ENCODE measurements around the gene KCNMA1. TPM values are rescaled to one million over a fixed set of nuclear protein-coding genes. Genes with fewer than 3 reads are reported as not detected.

The KCNMA1 gene
- total RNA-seq, 2 donors from 2014 or later: 168 to 188 TPM

DNA sequence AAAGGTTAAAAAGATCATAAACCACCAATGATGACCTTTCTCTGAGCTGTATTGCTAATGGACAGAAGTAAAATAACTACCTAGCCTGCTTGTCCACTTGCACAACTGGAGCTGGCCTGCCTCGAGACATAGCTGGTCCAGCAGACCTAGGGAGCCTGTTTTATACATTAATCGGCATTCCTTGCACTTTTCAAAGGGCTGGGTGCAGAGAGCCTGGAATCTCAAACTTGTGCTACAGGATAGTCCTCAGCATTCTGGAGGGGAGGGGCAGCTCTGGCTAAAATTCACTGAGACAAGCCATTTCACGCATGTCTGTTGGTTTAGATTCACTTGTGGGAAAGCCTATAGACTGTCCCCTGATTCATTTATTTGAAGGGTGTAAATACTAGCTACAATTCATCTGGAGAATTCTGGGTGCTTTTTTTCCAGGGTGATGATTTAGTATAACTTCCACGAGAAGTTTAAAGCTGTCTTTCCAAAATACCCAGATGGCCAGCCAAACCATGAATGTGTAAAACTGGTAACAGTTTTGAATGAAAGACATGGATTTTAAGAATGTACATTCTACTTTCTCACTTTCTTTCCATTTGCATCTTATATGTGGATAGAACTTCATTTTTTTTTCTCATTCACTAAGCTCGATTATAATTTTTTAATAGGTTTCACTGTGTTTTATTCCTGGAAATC, 389.4 kb downstream of the KCNMA1 start:
- DNase-seq (ENCODE audit: low spot score) (no peak), ATAC-seq (ENCODE audit: insufficient number of reproducible peaks, low FRiP score, low read depth) (no peak)
- H3K36me3 ChIP-seq: no peaks in the 10 kb centered on the region
- no peak overlapping the region for H3K4me3 ChIP-seq
- peaks cover 34 to 94% of the 10 kb centered on the region in 2 donors for H3K4me1 ChIP-seq (ENCODE audit: control insufficient read depth in 1 of 2, low read depth in 2 of 2)
- peak overlapping the region; percentile 56 to 64 for H3K27ac ChIP-seq
- H3K27me3 ChIP-seq (replicated peaks; ENCODE audit: insufficient read depth): no peaks in the 10 kb centered on the region
- TF ChIP-seq, protein P1, sequence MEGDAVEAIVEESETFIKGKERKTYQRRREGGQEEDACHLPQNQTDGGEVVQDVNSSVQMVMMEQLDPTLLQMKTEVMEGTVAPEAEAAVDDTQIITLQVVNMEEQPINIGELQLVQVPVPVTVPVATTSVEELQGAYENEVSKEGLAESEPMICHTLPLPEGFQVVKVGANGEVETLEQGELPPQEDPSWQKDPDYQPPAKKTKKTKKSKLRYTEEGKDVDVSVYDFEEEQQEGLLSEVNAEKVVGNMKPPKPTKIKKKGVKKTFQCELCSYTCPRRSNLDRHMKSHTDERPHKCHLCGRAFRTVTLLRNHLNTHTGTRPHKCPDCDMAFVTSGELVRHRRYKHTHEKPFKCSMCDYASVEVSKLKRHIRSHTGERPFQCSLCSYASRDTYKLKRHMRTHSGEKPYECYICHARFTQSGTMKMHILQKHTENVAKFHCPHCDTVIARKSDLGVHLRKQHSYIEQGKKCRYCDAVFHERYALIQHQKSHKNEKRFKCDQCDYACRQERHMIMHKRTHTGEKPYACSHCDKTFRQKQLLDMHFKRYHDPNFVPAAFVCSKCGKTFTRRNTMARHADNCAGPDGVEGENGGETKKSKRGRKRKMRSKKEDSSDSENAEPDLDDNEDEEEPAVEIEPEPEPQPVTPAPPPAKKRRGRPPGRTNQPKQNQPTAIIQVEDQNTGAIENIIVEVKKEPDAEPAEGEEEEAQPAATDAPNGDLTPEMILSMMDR (IDR thresholded peaks at IDR 0.05): no peak
- no peaks in the 10 kb centered on the region for H3K9me3 ChIP-seq

DNA sequence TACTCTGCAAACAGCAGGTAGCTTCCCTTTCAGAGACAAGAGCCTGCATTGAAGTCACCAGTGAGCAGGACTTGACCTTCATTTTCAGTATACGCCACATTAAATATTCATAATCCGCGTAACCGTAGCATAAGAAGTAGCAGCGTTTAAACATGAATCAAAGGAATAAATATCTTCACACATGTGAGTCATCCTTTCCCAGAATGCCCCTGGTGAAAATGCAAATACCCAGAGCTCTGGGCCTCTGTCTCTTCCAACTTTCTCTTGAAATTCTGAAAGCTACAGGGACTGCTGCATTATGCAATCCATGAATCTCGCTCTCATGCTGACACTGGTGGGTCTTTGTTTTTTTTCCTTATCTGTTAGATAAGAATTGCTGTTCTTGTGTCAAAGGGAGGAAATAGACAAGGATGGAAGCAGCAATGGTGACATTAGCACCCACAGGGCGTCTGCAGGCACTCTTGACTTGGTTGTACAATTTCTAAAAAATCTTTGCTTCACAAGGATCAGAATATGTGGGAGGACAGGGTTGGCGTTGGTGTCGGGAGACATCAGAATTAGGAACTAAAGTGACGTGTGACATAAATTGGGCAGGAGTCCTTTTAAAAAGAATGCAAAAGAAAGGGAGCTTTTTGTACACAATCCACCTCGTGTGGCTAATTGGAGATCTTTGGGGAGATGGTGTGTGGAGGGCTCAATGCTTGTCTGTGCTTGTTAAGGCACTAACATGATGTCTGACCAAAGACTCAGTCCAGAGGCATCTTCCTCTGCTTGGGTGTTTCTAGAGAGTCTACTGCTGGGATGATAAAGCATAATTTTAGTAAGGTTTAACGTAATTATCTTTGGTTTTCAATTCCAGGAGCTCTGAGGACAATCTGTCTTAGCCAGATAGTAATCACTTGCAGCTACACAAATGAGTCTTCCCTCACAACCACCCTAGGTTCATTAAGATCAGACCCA, 390.3 kb downstream of the KCNMA1 start:
- H3K4me3 ChIP-seq: peak overlapping the region; percentile 37
- TF ChIP-seq, protein P1 (IDR thresholded peaks at IDR 0.05): no peak
- H3K27ac ChIP-seq: peak overlapping the region; percentile 56 to 64
- ATAC-seq (ENCODE audit: insufficient number of reproducible peaks, low FRiP score, low read depth): peak; percentile 80
- H3K4me1 ChIP-seq (ENCODE audit: control insufficient read depth in 1 of 2, low read depth in 2 of 2): peaks cover 42 to 97% of the 10 kb centered on the region in 2 donors
- H3K36me3 ChIP-seq: no peaks in the 10 kb centered on the region
- no peaks in the 10 kb centered on the region for H3K27me3 ChIP-seq (replicated peaks; ENCODE audit: insufficient read depth)
- peak; percentile 25 for DNase-seq (ENCODE audit: low spot score)
- H3K9me3 ChIP-seq: no peaks in the 10 kb centered on the region

DNA sequence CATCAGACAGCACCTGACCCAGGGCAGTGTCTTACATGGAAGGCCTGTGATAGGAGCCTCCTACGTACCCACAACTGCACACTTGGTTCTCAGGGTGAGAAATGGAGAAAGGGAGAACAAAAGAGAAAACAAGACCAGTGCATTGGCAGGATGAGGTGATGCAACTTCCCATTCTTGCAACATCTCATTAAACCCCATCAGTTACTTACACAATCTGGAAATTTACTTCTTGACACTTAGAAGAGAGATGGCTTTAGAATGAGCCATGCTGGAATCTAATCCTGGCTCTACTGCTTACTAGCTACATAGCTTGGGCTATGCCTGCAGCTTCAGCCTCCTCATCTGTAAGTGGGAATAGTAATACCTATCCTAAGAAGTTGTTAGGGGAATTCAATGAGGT, 391.7 kb downstream of the KCNMA1 start:
- no peak overlapping the region for H3K4me3 ChIP-seq

DNA sequence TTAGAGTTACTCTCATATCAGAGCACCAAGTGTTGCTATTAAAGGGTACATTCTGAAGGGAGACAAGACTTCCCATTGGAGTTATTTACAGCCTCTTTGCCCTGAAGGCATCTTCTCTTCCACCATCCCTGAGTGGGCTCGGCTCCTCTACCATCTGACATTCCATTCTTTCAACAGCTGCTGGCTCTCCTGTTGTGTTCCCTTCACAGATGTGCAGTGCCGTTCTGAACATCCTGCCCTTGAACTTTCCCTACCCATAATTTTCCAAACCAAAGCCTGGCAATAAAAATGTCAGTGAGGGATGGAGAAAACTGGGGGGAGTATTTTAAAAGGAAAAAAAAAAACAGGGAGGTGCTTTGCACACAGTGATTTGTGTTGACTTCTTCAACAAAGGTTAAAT, 392.9 kb downstream of the KCNMA1 start:
- peak overlapping the region in 1 of 2 donors; percentile 61 for H3K27ac ChIP-seq
- TF ChIP-seq, protein P1 (IDR thresholded peaks at IDR 0.05): no peak
- H3K9me3 ChIP-seq: no peaks in the 10 kb centered on the region
- ATAC-seq (ENCODE audit: insufficient number of reproducible peaks, low FRiP score, low read depth) (no peak), DNase-seq (ENCODE audit: low spot score) (no peak)
- no peaks in the 10 kb centered on the region for H3K27me3 ChIP-seq (replicated peaks; ENCODE audit: insufficient read depth)
- H3K36me3 ChIP-seq: no peaks in the 10 kb centered on the region
- peaks cover 56 to 97% of the 10 kb centered on the region in 2 donors for H3K4me1 ChIP-seq (ENCODE audit: control insufficient read depth in 1 of 2, low read depth in 2 of 2)
- H3K4me3 ChIP-seq: no peak overlapping the region

More for the DNA sequence above, 391.7 kb downstream of the KCNMA1 start:
- ATAC-seq (ENCODE audit: insufficient number of reproducible peaks, low FRiP score, low read depth) (no peak), DNase-seq (ENCODE audit: low spot score) (no peak)
- Histone ChIP-seq H3K27me3 (replicated peaks; ENCODE audit: insufficient read depth) (no peaks in the 10 kb centered on the region), H3K9me3 (no peaks in the 10 kb centered on the region), H3K4me1 (ENCODE audit: control insufficient read depth in 1 of 2, low read depth in 2 of 2) (peaks cover 47 to 97% of the 10 kb centered on the region in 2 donors), H3K36me3 (no peaks in the 10 kb centered on the region), H3K27ac (peak overlapping the region; percentile 56 to 64)
- TF ChIP-seq, protein P1 (IDR thresholded peaks at IDR 0.05): no peak

DNA sequence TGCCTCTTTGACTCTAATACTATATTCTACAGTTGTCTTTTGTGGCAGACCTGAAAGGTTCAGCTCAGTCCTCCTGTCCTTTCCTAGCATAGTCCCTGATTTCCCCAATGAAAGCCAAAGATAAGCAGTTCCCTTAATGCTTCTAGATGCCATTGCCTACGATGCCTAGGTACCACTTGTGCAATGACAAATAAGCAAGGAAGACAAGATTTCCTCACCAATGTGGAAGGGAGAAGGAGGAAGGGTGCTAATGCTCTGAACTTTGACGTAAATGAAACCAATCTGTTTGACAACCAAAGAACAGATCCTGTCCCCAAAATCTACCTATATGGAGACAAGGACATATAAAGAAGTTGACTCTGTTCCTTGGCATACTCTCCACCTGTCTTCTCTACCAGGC, 393.3 kb downstream of the KCNMA1 start:
- Histone ChIP-seq H3K9me3 (no peaks in the 10 kb centered on the region), H3K36me3 (no peaks in the 10 kb centered on the region), H3K4me1 (ENCODE audit: control insufficient read depth in 1 of 2, low read depth in 2 of 2) (peaks cover 55 to 97% of the 10 kb centered on the region in 2 donors), H3K27ac (peak overlapping the region; percentile 41 to 61), H3K27me3 (replicated peaks; ENCODE audit: insufficient read depth) (no peaks in the 10 kb centered on the region), H3K4me3 (no peak overlapping the region)
- ATAC-seq (ENCODE audit: insufficient number of reproducible peaks, low FRiP score, low read depth) (no peak), DNase-seq (ENCODE audit: low spot score) (no peak)
- TF ChIP-seq, protein P1 (IDR thresholded peaks at IDR 0.05): no peak
